Activated T-cell treated with anti-CD3 and anti-CD28 coated beads for 4 hours (primary cell): ENCODE data around the gene DOCK1.

Experiments
- DNase-seq: peaks from one replicate; pipeline ENCODE4 v3.0.0-alpha.2; 2020

Gene DOCK1

GRCh38 chr10:127094984-127095383 lies 189.8 kb downstream of the DOCK1 start:
- no peak for DNase-seq

- no peak for DNase-seq
These were observed 195.9 kb downstream of the DOCK1 start for GRCh38 chr10:127100983-127101615.

- no peak for DNase-seq
These were observed 196.9 kb downstream of the DOCK1 start for GRCh38 chr10:127102176-127102575.

- no peak for DNase-seq
These were observed 209.9 kb downstream of the DOCK1 start for GRCh38 chr10:127115100-127115499.

DNA sequence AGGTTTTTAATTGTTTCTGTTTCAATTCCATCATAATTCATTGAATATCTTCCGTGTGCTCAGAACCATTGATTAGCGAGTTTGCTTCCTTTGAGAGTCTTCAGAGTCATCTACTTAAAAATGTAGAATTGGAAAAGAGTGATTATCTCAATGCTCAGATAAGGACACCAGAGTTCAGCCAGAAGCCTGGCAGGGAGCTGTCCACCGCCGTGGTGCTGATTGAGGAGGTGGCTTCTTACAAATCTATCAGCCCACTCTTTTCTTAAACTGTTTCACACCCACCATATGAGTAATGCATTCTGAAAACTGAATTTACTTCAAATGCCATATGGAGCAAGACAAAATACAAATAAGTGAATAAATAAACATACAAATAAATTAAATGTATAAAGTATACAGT lies 211.9 kb downstream of the DOCK1 start:
- no peak for DNase-seq

GRCh38 chr10:127118034-127118433 lies 212.8 kb downstream of the DOCK1 start:
- no peak for DNase-seq

GRCh38 chr10:127119936-127120335 lies 214.7 kb downstream of the DOCK1 start:
- DNase-seq = no peak

GRCh38 chr10:127122831-127123230 lies 217.6 kb downstream of the DOCK1 start:
- DNase-seq = no peak

GRCh38 chr10:127123626-127124025 lies 218.4 kb downstream of the DOCK1 start:
- DNase-seq = no peak

DNA sequence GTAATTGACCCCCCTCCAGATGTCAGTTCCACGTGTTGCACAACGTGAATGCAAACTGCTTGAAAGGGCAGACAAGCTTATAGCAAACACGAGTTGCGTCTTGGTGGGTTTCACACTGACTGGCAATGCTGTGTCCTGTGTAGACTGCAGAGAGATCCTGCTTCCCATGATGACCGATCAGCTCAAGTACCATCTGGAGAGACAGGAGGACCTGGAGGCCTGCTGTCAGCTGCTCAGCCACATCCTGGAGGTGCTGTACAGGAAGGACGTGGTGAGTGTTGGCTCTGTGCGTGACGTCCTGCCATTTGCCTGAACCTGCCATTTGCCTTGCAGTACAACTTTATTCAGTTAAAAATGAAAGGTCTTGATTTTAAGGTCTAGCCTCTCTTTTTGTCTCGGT lies 220.1 kb downstream of the DOCK1 start:
- no peak for DNase-seq

- no peak for DNase-seq
These were observed 222.6 kb downstream of the DOCK1 start for GRCh38 chr10:127127822-127128221.

- DNase-seq = no peak
These were observed 223.9 kb downstream of the DOCK1 start for GRCh38 chr10:127129104-127129503.

- DNase-seq = no peak
These were observed 227.2 kb downstream of the DOCK1 start for GRCh38 chr10:127132451-127132850.

DNA sequence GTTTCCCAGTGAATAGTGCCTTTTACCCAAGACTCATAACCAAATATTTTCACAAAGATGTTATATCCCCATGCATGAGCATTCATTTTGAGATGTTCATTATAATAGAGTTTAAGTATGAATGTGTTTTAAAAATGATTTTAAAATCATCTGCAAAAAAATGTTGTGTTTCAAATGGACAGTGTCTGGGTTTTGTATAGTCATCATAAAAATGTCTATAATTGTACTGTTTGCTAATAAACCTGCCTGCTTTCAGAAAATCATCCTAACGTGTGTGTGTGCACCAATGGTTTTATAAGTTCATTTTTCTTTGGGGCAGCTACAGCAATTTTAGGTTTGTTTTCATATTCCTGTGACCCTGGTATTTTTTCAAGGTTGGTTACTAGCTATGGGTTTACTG lies 228.0 kb downstream of the DOCK1 start:
- DNase-seq = no peak

DNA sequence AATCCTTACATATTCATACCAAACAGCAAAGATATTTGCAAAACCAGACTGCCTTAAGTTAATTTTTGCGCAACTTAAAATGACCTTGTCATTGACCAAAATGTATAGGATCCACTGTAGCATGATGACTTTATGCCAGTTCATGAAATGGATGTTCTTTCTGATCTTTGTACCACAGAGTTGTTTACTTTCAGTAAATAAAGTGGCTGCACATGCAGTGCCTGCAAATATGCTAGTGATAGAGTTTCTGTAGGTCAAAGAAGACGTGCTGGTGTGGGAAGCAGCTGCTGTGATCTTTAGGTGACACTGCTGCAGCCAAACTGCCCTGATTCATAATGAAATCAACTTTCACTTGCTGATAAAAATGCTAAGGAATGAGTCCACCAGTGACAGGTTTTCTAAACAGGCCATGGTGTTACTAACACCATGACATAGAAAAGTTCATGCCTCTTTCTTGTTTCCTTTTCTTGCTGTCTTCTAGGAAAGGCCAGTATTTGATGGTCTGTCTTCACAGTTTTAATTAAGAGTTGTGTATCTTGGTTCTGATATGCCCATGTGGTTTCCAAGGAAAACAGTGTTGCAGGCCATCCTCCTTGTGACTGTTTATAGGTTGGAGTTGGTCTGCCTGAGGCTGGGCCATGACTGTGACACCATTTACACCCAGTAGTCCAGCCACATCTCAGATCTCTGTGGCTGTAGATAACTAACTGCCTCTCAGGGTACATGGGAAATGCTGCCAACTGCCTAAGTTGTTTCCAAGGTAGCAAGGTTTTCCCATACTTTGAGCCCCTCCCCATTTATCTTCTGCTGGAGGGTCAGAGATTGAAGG lies 228.7 kb downstream of the DOCK1 start:
- no peak for DNase-seq

GRCh38 chr10:127135844-127136577 lies 230.8 kb downstream of the DOCK1 start:
- DNase-seq = no peak

GRCh38 chr10:127137391-127137790 lies 232.2 kb downstream of the DOCK1 start:
- DNase-seq = no peak

- no peak for DNase-seq
These were observed 236.9 kb downstream of the DOCK1 start for GRCh38 chr10:127142136-127142535.

DNA sequence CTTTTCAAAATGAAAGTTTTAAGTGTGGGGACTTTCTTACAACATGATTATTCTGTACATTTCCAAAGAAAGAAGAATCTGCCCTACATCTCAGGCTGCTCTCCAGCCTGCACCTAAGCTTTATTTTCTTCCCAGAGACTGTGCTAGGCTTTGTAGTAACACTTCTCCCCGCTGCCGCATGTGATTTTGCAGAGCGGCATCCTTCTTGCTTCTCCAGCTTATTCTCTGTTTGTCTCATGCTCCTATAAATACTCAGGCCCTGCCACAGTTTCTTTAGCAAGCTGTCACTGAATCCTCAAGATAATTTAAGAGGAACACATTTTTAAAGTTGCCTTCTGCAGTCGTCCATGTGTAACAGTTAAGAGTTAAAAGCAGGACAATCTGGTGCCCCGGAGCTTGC lies 237.6 kb downstream of the DOCK1 start:
- no peak for DNase-seq

DNA sequence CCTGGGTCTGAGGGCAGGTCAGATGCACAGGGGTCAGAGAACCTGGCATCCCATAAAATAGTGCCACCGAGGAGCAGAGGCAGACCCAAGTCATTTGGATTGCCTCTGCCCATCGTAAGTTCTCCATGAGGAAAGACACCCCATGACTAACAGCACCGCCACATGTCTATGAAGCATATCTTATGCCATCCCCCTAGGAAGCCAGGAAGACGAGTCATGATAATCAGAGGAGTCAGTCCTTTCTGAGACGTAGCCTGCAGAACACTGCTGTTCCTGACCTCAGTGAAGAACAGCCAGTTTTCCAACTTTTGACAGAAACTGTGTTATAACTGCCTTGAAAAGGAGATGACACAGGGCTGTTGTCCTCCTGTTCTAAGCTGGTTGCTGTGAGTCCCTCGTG lies 239.9 kb downstream of the DOCK1 start:
- DNase-seq = no peak

DNA sequence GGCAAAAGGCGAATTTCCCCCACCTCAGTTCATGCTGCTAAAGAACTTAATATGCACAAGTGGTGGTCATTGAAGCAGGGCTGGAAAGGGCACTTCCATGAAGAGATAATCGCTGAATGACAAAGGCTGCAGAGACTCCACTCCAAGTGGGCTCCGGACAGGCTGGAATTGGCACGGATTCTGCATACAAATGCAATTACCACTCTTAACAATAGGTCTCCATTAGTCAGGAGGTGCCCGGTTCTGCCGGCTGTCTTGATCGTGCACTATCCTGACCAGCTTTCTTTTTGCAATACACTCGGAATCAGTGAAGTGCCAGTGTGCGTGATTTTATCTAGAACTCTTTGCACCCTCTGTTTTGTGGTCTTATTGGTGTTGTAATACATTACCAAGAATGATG lies 241.4 kb downstream of the DOCK1 start:
- DNase-seq = no peak

- no peak for DNase-seq
These were observed 243.1 kb downstream of the DOCK1 start for GRCh38 chr10:127148066-127148932.

- no peak for DNase-seq
These were observed 243.6 kb downstream of the DOCK1 start for GRCh38 chr10:127148933-127149220.
